Suprapubic skin (tissue), 4 donors: ENCODE results near the gene GOLGA6L24. TPM values are rescaled to one million over a fixed set of nuclear protein-coding genes. Genes with fewer than 3 reads are reported as not detected.
A peak's percentile ranks its signal among the peaks of the same experiment; 100 is the strongest.
"Not testable (repeated sequence)": the region's sequence is repeated elsewhere in the genome, so short reads cannot be mapped to it uniquely, and the experiment has no call there.

ENCODE experiments used
- DNase-seq, 2 donors: peaks; one replicate each; pipeline ENCODE4 v3.0.0-alpha.2; 2019; ENCODE audit warnings: low spot score in 2 of 2
- H3K27ac ChIP-seq: fragments of 200-600 bp; sonication (generic); one replicate; pipeline ENCODE4 v1.5.1; 2019
- H3K27me3 ChIP-seq: fragments of 200-600 bp; sonication (generic); one replicate; pipeline ENCODE4 v1.5.1; 2019
- H3K36me3 ChIP-seq: fragments of 200-600 bp; sonication (generic); one replicate; pipeline ENCODE4 v1.5.1; 2019
- H3K4me1 ChIP-seq: fragments of 200-600 bp; sonication (generic); one replicate; pipeline ENCODE4 v1.5.1; 2019
- H3K4me3 ChIP-seq: fragments of 200-600 bp; sonication (generic); one replicate; pipeline ENCODE4 v1.5.1; 2019; ENCODE audit warnings: mild to moderate bottlenecking
- H3K9me3 ChIP-seq: fragments of 200-600 bp; sonication (generic); one replicate; pipeline ENCODE4 v1.5.1; 2019
- WGBS: methylation state at CpG from one replicate; pipeline ENCODE4 v1.1.5; 2018; 5-methylcytosine and 5-hydroxymethylcytosine counted together
- total RNA-seq, 4 donors: library from RNA; depleted of rRNA; stranded (reverse); fragments of >200 nt; gene quantifications; one replicate each; pipeline ENCODE4 v1.1.0, GENCODE V29; 2016

GOLGA6L24 gene, protein sequence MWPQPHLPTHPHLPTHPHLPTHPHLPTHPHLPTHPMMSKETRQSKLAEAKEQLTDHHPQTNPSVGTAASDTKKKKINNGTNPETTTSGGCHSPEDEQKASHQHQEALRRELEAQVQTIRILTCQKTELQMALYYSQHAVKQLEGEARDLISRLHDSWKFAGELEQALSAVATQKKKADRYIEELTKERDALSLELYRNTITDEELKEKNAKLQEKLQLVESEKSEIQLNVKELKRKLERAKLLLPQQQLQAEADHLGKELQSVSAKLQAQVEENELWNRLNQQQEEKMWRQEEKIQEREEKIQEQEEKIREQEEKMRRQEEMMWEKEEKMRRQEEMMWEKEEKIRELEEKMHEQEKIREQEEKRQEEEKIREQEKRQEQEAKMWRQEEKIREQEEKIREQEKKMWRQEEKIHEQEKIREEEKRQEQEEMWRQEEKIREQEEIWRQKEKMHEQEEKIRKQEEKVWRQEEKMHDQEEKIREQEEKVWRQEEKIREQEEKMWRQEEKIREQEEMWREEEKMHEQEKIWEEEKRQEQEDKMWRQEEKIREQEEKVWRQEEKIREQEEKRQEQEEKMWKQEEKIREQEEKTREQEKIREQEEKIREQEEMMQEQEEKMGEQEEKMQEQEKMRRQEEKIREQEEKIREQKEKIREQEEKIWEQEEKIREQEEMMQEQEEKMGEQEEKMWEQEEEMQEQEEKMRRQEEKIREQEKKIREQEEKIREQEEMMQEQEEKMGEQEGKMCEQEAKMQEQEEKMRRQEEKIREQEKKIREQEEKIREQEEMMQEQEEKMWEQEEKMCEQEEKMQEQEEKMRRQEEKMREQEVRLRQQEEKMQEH
- total RNA-seq, result not detected

DNA sequence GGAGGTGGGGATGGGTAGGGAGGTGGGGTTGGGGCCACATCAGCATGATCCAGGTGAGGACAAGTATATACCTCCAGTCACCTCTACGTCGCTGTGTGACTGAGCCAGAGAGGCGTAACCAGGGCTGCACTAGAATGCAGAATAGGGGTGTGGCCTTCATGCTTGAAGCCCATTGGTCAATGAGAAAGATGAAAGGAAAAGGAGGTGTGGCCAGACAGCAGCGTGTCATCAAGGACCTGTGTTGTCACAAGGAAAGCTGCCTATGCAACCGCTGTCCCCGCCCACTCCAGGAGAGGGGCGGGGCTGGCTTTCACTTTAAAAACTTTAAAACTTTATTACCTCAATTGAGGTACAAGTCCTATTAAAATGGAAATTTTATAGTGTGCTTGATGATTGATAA lies at the start of gene GOLGA6L24:
Gene GOLGA6L24 (minus strand): TSS at position 101 of the 400 bp plus-strand sequence. CDS start 61 bp downstream, at position 40.
- not testable (repeated sequence) for H3K27me3 ChIP-seq, DNase-seq, H3K27ac ChIP-seq, H3K9me3 ChIP-seq, H3K36me3 ChIP-seq, H3K4me3 ChIP-seq, H3K4me1 ChIP-seq
- no CpG with 5 or more reads among the region's 7 CpGs for whole genome bisulfite sequencing

- H3K36me3 ChIP-seq, DNase-seq, H3K27ac ChIP-seq, H3K9me3 ChIP-seq, H3K4me3 ChIP-seq, H3K4me1 ChIP-seq, H3K27me3 ChIP-seq: not testable (repeated sequence)
- no CpG with 5 or more reads among the region's 64 CpGs for WGBS
These were observed 45.0 kb upstream of the GOLGA6L24 start for GRCh38 chr15:28402774-28403435.

GRCh38 chr15:28396022-28396421 lies 38.1 kb upstream of the GOLGA6L24 start:
- H3K27ac ChIP-seq, H3K27me3 ChIP-seq, DNase-seq, H3K4me3 ChIP-seq, H3K9me3 ChIP-seq, H3K4me1 ChIP-seq, H3K36me3 ChIP-seq: not testable (repeated sequence)
- no CpG with 5 or more reads among the region's 11 CpGs for WGBS

GRCh38 chr15:28380053-28380452 lies 22.2 kb upstream of the GOLGA6L24 start:
- H3K4me1 ChIP-seq, H3K36me3 ChIP-seq, H3K27me3 ChIP-seq, DNase-seq, H3K27ac ChIP-seq, H3K4me3 ChIP-seq, H3K9me3 ChIP-seq: not testable (repeated sequence)
- WGBS, result 56% methylated on average over 3 of the region's 3 CpGs

DNA sequence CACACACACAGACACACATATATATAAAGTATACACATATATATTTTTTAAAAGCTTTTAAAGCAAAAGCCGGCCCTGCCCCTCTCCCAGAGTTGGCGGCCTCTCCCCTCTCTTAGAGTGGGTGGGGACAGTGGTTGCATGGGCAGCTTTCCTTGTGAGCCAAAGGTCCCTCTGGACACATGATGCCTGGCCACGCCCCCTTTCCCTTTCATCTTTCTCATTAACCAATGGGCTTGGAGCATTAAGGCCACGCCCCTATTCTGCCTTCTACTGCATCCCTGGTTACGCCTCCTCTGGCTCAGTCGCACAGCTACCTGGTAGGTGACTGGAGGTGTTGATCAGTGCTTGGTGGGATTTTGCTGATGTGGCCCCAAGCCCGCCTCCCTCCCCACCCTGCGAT lies 20.5 kb upstream of the GOLGA6L24 start, which contains the start of gene GOLGA8F:
Gene GOLGA8F (plus strand): TSS at position 301 of the 400 bp plus-strand sequence. CDS start 98 bp downstream, at position 399.
- not testable (repeated sequence) for DNase-seq, H3K36me3 ChIP-seq, H3K27ac ChIP-seq, H3K4me3 ChIP-seq, H3K27me3 ChIP-seq, H3K9me3 ChIP-seq, H3K4me1 ChIP-seq
- no CpG with 5 or more reads among the region's 8 CpGs for WGBS

DNA sequence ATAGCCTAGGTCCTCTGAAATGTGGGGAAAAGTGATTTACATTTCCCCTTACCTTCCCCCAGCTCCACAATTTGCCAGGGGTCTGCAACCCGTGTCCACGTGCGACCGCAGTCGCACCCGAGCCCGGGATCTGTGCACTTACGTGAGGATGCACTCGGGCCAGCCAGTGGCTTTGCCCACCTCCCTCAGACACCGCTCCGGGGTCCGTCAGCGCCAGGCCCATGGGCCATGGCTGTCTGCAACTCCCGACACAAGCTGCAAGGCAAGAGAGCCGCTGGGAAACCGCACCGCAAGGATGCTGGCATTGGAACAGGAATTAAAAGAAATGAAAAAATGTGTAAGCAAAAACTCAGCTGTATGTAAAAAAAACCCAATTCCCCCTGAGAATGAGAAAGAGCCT lies 7.6 kb upstream of the GOLGA6L24 start:
- H3K9me3 ChIP-seq, H3K27ac ChIP-seq, H3K4me3 ChIP-seq, H3K36me3 ChIP-seq, H3K4me1 ChIP-seq, H3K27me3 ChIP-seq: not testable (repeated sequence)
- peak; percentile 23 to 29 for DNase-seq
- 66% methylated on average over 7 of the region's 17 CpGs for WGBS

GRCh38 chr15:28322129-28322588 lies 35.7 kb downstream of the GOLGA6L24 start, which contains the start of gene HERC2:
TSS of gene HERC2 (minus strand) at chr15:28322179. CDS start at chr15:28321433, 746 bp downstream.
- H3K4me3 ChIP-seq, result peak within 1 kb of the TSS; percentile 34
- not testable (repeated sequence) for H3K27ac ChIP-seq, DNase-seq, H3K27me3 ChIP-seq, H3K4me1 ChIP-seq, H3K9me3 ChIP-seq, H3K36me3 ChIP-seq
- no CpG with 5 or more reads among the region's 52 CpGs for WGBS

DNA sequence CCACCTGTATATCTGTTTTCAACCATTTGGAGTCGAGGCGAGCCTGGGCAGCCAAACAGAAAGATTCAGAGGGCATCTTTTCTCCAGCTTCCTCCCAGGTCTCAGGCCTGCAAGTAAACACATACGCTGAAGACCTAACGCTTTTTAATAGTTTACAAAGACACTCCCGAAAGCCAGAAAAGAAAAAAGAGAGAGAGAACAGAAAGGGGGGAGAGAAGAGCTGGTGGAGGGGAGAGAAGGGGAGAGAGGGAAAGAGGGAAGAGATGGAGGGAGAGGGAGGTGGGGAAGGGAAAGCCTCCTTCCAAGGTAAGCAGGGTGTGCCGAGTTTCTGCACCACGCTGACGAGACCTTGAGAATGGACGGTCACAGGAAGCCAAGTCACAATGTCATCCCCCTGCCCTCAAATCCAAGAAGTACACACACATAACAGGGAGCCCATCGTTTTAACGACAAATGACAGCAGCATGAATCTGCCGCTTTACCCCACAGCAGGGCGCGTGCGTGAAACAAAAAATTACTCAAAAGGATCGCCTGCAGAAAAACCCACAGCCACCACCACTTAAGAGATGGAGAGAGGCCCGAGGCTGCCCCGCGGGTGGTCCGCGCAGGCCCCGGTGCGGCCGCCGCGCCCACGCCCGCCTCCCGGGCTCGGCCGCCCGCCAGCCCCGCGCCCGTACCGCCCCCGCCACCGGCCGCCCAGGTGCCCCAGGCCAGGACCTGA lies 36.4 kb downstream of the GOLGA6L24 start:
- H3K27me3 ChIP-seq, H3K27ac ChIP-seq, H3K36me3 ChIP-seq, DNase-seq, H3K9me3 ChIP-seq, H3K4me1 ChIP-seq: not testable (repeated sequence)
- H3K4me3 ChIP-seq, result peak overlapping the region; percentile 34
- WGBS, result 2% methylated on average over 7 of the region's 39 CpGs

GRCh38 chr15:28319725-28320124 lies 38.2 kb downstream of the GOLGA6L24 start:
- not testable (repeated sequence) for H3K27me3 ChIP-seq, H3K9me3 ChIP-seq, H3K27ac ChIP-seq, DNase-seq, H3K4me1 ChIP-seq, H3K36me3 ChIP-seq, H3K4me3 ChIP-seq
- 90% methylated on average over 1 of the region's 1 CpG for WGBS

DNA sequence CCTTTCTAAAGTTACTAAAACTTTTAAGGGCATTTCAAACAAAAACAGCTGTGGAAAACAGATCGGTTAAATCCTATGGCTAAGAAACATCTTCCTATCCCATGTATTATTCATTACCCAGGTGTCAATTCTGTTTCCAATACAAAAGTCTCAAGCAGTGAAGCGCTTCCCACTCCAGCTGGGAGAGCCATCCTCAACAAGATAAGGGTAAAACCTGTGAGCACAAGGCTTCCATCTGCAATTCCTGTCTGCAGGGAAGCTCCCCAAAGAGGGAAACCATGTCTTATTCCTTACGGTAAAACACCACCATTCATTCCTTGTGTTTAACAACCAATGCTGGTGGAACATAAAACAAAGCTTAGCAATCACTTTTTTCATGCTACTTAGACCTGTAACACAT lies 39.1 kb downstream of the GOLGA6L24 start:
- H3K36me3 ChIP-seq, DNase-seq, H3K4me3 ChIP-seq, H3K27me3 ChIP-seq, H3K27ac ChIP-seq, H3K4me1 ChIP-seq, H3K9me3 ChIP-seq: not testable (repeated sequence)
- no CpG with 5 or more reads among the region's 3 CpGs for WGBS

DNA sequence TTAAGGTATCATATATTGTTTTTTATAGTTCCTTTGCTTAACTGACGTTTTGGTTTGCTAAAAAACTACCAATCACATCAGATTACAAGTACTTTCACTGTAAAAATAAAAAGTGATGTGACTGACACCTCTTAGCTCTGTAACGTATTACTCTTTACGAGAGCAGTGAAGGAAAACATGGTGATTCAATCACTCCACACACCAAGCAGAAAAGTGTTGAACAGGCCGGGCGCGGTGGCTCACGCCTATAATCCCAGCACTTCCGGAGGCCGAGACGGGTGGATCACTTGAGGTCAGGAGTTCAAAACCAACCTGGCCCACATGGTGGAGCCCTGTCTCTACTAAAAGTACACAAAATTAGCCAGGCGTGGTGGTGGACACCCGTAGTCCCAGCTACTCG lies 39.8 kb downstream of the GOLGA6L24 start:
- H3K36me3 ChIP-seq, H3K27me3 ChIP-seq, H3K9me3 ChIP-seq, H3K4me3 ChIP-seq, H3K4me1 ChIP-seq, DNase-seq, H3K27ac ChIP-seq: not testable (repeated sequence)
- WGBS, result 94% methylated on average over 13 of the region's 13 CpGs

GRCh38 chr15:28316958-28317357 lies 40.9 kb downstream of the GOLGA6L24 start:
- not testable (repeated sequence) for H3K4me3 ChIP-seq, H3K4me1 ChIP-seq, H3K9me3 ChIP-seq, H3K27ac ChIP-seq, H3K36me3 ChIP-seq, H3K27me3 ChIP-seq, DNase-seq
- 96% methylated on average over 7 of the region's 7 CpGs for WGBS

DNA sequence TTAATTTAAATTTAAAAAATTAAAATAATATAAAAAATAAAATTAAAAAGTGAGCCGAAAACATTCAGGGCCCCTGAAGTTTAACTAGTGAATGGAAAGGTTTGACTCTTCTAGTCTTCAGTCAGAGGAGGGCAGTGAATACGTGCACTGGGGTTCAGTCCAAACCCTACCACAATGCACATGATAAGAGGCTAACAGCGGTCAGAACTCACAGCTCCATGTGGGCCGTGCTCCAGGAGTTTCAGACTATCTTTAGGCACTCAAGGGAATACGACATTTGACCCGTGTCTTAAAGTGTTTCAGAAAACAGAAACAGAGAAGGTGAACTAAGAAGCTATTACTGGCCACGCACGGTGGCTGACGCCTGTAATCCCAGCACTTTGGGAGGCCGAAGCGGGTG lies 47.4 kb downstream of the GOLGA6L24 start:
- peaks cover 12% of the 10 kb centered on the region for H3K36me3 ChIP-seq
- DNase-seq, H3K27me3 ChIP-seq, H3K27ac ChIP-seq, H3K9me3 ChIP-seq, H3K4me1 ChIP-seq, H3K4me3 ChIP-seq: not testable (repeated sequence)
- WGBS, result 90% methylated on average over 11 of the region's 11 CpGs
